Measurements from ENCODE around the gene STPG4.

STPG4 gene

DNA sequence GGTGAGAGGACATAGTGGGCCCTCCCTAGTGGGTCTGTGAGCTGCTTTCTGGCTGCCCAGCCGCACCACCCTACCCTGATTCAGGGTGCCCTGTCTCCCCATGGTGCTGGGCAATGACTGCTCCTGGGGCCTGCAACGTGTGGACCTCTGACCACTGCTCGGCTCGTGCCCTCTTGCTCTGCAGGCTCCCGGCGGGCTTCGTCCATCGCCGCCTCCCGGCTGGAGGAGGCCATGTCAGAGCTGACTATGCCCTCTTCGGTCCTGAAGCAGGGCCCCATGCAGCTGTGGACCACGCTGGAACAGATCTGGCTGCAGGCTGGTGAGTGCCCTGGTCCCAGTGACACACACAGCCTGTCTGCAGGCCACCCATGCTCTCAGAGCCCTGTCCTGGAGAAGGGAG is 103.5 kb downstream of the STPG4 start:
- H3K27me3 Mint-ChIP-seq (ENCODE audit: low read depth, poor library complexity), result no peaks in the 10 kb centered on the region
- no peak overlapping the region for H3K27ac Mint-ChIP-seq

DNA sequence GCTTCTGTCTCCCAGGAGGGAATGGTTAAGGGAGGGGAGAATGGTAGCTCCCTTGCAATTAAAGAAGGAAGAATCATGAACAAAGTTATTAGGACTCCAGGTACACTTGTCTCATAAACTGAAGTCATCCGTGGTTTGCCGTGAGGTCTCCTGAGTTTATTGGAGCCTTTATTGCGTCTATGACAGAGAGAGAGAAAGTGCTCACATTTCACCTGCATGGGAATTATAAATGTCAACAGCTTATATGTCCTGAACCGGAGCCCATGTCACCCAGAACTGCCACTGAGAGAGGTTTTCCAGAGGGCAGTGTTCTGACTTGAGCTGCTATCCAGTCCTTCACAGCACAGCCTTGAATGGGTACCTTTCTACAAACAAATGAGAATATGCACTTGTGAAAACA is 104.3 kb downstream of the STPG4 start:
- TF ChIP-seq, protein P1, sequence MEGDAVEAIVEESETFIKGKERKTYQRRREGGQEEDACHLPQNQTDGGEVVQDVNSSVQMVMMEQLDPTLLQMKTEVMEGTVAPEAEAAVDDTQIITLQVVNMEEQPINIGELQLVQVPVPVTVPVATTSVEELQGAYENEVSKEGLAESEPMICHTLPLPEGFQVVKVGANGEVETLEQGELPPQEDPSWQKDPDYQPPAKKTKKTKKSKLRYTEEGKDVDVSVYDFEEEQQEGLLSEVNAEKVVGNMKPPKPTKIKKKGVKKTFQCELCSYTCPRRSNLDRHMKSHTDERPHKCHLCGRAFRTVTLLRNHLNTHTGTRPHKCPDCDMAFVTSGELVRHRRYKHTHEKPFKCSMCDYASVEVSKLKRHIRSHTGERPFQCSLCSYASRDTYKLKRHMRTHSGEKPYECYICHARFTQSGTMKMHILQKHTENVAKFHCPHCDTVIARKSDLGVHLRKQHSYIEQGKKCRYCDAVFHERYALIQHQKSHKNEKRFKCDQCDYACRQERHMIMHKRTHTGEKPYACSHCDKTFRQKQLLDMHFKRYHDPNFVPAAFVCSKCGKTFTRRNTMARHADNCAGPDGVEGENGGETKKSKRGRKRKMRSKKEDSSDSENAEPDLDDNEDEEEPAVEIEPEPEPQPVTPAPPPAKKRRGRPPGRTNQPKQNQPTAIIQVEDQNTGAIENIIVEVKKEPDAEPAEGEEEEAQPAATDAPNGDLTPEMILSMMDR (IDR thresholded peaks at IDR 0.05), result no peak
- H3K4me3 Mint-ChIP-seq, result no peak overlapping the region
- H3K27ac Mint-ChIP-seq, result no peak overlapping the region
- peaks cover 16% of the 10 kb centered on the region for H3K36me3 Mint-ChIP-seq (ENCODE audit: low read depth)
- H3K4me1 Mint-ChIP-seq, result peaks cover 20% of the 10 kb centered on the region
- H3K9me3 Mint-ChIP-seq, result no peaks in the 10 kb centered on the region
- DNase-seq, result no peak
- no peaks in the 10 kb centered on the region for H3K27me3 Mint-ChIP-seq (ENCODE audit: low read depth, poor library complexity)

More for the DNA sequence above, 103.5 kb downstream of the STPG4 start:
- no peak for DNase-seq
- Mint-ChIP-seq H3K36me3 (ENCODE audit: low read depth) (peaks cover 16% of the 10 kb centered on the region), H3K4me3 (no peak overlapping the region), H3K4me1 (peaks cover 26% of the 10 kb centered on the region), H3K9me3 (no peaks in the 10 kb centered on the region)
- TF ChIP-seq, protein P1 (IDR thresholded peaks at IDR 0.05), result no peak

DNA sequence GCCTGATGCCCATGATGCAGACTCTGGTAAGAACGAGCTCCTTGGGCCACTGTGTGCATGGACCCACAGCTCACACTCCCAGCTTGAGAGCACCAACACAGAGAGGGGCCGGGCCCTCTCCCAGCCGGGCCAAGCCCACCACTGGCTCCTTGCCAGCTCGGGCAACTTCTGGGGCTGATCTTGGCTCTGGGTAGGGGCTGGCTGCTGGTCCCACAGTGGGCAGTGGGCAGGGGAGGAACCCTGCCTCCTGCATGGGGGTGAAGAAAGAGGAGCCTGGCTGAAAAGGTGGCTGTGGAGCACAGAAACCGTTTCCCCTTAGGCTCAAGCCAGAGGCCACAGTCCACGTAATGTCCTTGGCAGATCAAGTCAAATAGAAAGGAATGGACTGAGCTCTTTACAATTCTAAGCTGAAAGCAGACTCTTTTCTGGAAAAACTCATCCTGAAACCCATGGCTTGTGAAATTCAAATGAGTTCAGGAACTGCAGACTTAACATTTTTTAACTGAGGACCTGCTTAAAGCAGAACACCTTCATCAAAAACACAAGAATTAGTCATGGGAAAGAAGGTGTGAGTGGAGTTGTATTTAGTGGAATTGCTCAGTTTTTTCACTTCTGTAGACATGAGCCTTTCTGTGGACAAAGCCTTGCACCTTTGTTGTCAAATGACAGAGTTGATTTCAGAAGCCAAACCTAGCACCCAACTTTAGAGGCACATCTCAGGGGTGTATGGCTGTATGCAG is 104.9 kb downstream of the STPG4 start:
- Mint-ChIP-seq H3K27me3 (ENCODE audit: low read depth, poor library complexity) (no peaks in the 10 kb centered on the region), H3K9me3 (no peaks in the 10 kb centered on the region), H3K4me3 (no peak overlapping the region), H3K27ac (no peak overlapping the region), H3K4me1 (peaks cover 17% of the 10 kb centered on the region), H3K36me3 (ENCODE audit: low read depth) (peaks cover 16% of the 10 kb centered on the region)
- TF ChIP-seq, protein P1 (IDR thresholded peaks at IDR 0.05), result no peak
- DNase-seq, result no peak

DNA sequence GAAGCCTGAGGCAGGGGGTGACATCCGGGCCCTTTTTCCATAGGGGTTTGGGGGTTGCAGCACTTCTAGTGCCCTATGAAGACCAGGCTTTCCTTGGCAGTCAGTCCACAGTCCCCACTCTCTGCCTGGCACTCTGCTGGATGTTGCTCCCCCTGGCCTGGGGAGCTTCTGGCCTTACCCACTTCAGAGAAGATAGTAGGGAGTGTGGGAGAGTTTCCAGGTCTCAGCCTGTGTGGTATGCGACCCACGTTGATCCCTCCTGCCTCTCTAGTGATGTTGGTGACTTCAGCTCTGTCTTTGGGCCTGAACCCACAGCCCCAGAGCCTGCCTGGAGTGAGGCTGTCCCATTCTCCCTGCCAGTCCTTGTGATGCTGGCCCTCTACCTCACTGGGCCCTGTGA is 105.6 kb downstream of the STPG4 start:
- H3K27me3 Mint-ChIP-seq (ENCODE audit: low read depth, poor library complexity), result no peaks in the 10 kb centered on the region

DNA sequence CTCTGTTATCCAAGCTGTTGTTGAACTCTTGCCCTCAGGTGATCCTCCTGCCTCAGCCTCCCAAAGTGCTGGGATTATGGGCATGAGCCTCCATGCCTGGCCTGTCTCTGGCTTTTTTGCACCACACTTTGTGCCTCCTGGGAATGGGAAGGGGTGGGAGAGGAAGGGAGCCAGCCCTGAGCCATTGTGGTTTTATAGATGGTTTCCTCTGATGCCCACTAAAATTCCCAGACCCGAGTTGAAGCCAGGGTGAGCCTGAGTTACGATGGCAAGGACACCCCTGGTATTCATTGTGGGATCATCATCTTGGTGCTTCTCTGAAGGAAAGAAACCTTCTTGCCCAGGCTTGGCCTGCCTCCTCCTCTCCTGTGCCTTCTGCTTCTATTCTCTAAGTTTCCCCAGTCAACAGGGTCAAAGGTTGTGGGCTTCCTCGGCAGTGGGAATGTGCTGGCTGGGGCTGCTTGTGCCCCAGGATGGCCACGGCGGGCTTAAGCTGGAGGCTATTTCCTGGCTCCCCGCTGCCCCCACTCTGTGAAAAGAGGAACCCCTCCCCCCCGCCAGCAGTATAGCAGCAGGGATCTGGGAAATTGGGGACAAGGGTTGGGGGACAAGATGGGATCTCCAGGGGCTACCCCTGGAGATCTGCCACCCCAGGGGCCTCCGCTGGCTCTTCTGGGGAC is 106.2 kb downstream of the STPG4 start:
- Mint-ChIP-seq H3K27ac (no peak overlapping the region), H3K27me3 (ENCODE audit: low read depth, poor library complexity) (no peaks in the 10 kb centered on the region), H3K9me3 (no peaks in the 10 kb centered on the region), H3K4me3 (no peak overlapping the region), H3K4me1 (peaks cover 11% of the 10 kb centered on the region), H3K36me3 (ENCODE audit: low read depth) (peaks cover 16% of the 10 kb centered on the region)
- no peak for DNase-seq
- TF ChIP-seq, protein P1 (IDR thresholded peaks at IDR 0.05), result no peak

More for the DNA sequence above, 105.6 kb downstream of the STPG4 start:
- TF ChIP-seq, protein P1 (IDR thresholded peaks at IDR 0.05), result no peak
- no peak for DNase-seq
- Mint-ChIP-seq H3K36me3 (ENCODE audit: low read depth) (peaks cover 16% of the 10 kb centered on the region), H3K9me3 (no peaks in the 10 kb centered on the region), H3K4me3 (no peak overlapping the region), H3K27ac (no peak overlapping the region), H3K4me1 (peaks cover 12% of the 10 kb centered on the region)
